Measurements from ENCODE around the gene RHOBTB3.

DNA sequence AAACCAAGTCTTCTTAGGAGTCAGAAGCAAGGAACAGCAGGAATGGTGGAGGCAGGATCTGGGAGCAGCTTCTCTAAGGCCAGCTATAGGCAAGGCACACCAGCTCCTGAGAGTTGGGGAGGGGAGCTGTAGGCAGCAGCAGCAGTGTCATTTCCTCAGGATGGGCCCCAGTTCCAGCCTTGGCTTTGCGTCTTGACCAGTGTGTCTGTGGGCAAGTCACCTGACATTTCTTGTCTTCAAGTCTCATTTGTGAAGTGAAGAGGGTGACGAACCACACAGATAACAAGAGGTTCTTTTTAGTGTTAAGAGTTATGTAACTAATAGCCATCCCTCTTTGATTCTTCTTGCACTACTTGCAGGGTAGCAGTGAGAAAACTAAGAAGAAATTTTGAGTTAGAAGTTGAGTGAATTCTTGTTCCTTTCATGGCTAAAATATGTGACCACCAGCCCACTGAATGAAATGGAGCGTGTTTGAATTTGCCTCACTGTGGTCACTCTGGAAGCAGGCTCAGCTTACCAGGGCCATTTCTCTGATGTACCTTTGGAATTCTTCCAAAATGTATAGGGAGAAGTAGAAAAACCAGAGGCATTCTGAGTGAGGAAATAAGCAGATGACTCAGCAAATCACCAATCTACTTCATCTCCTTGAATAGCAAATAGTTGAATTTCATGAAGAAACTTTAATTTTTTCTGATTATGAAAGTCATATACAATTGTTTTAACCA, 42.4 kb downstream of the RHOBTB3 start:
- TF ChIP-seq CTCF (IDR thresholded peaks at IDR 0.05; ENCODE audit: insufficient read depth, low read depth, low read length): no peak
- TF ChIP-seq EZH2 (IDR thresholded peaks at IDR 0.05; ENCODE audit: insufficient read depth, low read length): no peak

Data from astrocyte (in vitro differentiated cells and primary cell).